ES-I3 (cell line): Measurements from ENCODE around the gene FCGR3B.
"Not testable (repeated sequence)": the region's sequence is repeated elsewhere in the genome, so short reads cannot be mapped to it uniquely, and the experiment has no call there.

Experiments used
- H3K36me3 ChIP-seq: 2 replicates; pipeline ENCODE4 v1.6.1; 2013; ENCODE audit warnings: mild to moderate bottlenecking, low read length, control low read depth, moderate library complexity; ENCODE audit not compliant: insufficient read depth
- H3K4me1 ChIP-seq: 2 replicates; pipeline ENCODE4 v1.6.1; 2013; ENCODE audit warnings: mild to moderate bottlenecking, control low read depth, low read length; ENCODE audit not compliant: insufficient read depth
- H3K9ac ChIP-seq: 2 replicates; pipeline ENCODE4 v1.6.1; 2013; ENCODE audit warnings: low read depth, mild to moderate bottlenecking, low read length, moderate library complexity
- H3K9me3 ChIP-seq: 2 replicates; pipeline ENCODE4 v1.6.1; 2013; ENCODE audit warnings: mild to moderate bottlenecking, low read length, moderate library complexity; ENCODE audit not compliant: control insufficient read depth, insufficient read depth

Gene FCGR3B

GRCh38 chr1:161653541-161653940 is 22.6 kb upstream of the FCGR3B start:
- H3K36me3 ChIP-seq, H3K9ac ChIP-seq: not testable (repeated sequence)

GRCh38 chr1:161647507-161648360 is 16.8 kb upstream of the FCGR3B start:
- not testable (repeated sequence) for H3K4me1 ChIP-seq, H3K36me3 ChIP-seq, H3K9ac ChIP-seq, H3K9me3 ChIP-seq

More at GRCh38 chr1:161653541-161653940, 22.6 kb upstream of the FCGR3B start:
- H3K4me1 ChIP-seq, H3K9me3 ChIP-seq: not testable (repeated sequence)

GRCh38 chr1:161644855-161645254 is 13.9 kb upstream of the FCGR3B start:
- H3K4me1 ChIP-seq, H3K9me3 ChIP-seq, H3K36me3 ChIP-seq, H3K9ac ChIP-seq: not testable (repeated sequence)

GRCh38 chr1:161643481-161644208 is 12.7 kb upstream of the FCGR3B start:
- H3K4me1 ChIP-seq, H3K9ac ChIP-seq, H3K36me3 ChIP-seq, H3K9me3 ChIP-seq: not testable (repeated sequence)

- not testable (repeated sequence) for H3K4me1 ChIP-seq, H3K9me3 ChIP-seq, H3K36me3 ChIP-seq, H3K9ac ChIP-seq
Measured at GRCh38 chr1:161642697-161643096, 11.7 kb upstream of the FCGR3B start.

- H3K4me1 ChIP-seq, H3K36me3 ChIP-seq, H3K9me3 ChIP-seq, H3K9ac ChIP-seq: not testable (repeated sequence)
Measured at GRCh38 chr1:161639203-161639602, 8.2 kb upstream of the FCGR3B start.

- H3K36me3 ChIP-seq, H3K4me1 ChIP-seq, H3K9ac ChIP-seq, H3K9me3 ChIP-seq: not testable (repeated sequence)
Measured at GRCh38 chr1:161638251-161638993, 7.4 kb upstream of the FCGR3B start.

GRCh38 chr1:161636976-161637375 is 6.0 kb upstream of the FCGR3B start:
- H3K9ac ChIP-seq, result not testable (repeated sequence)

GRCh38 chr1:161636189-161636782 is 5.3 kb upstream of the FCGR3B start:
- not testable (repeated sequence) for H3K36me3 ChIP-seq, H3K9me3 ChIP-seq, H3K9ac ChIP-seq, H3K4me1 ChIP-seq

More at GRCh38 chr1:161636976-161637375, 6.0 kb upstream of the FCGR3B start:
- H3K4me1 ChIP-seq, H3K9me3 ChIP-seq, H3K36me3 ChIP-seq: not testable (repeated sequence)

GRCh38 chr1:161634993-161635392 is 4.0 kb upstream of the FCGR3B start:
- H3K9ac ChIP-seq, H3K36me3 ChIP-seq, H3K4me1 ChIP-seq, H3K9me3 ChIP-seq: not testable (repeated sequence)

- not testable (repeated sequence) for H3K9me3 ChIP-seq, H3K9ac ChIP-seq, H3K36me3 ChIP-seq, H3K4me1 ChIP-seq
Measured at GRCh38 chr1:161630128-161630742, 741 bp downstream of the FCGR3B start.

- H3K9me3 ChIP-seq, H3K4me1 ChIP-seq, H3K36me3 ChIP-seq, H3K9ac ChIP-seq: not testable (repeated sequence)
Measured at GRCh38 chr1:161626445-161627146, 4.4 kb downstream of the FCGR3B start.

- H3K4me1 ChIP-seq, result not testable (repeated sequence)
Measured at GRCh38 chr1:161624605-161625004, 6.4 kb downstream of the FCGR3B start.

More at GRCh38 chr1:161624605-161625004, 6.4 kb downstream of the FCGR3B start:
- H3K9ac ChIP-seq, H3K9me3 ChIP-seq, H3K36me3 ChIP-seq: not testable (repeated sequence)
